Measurements from ENCODE around the gene GPBAR1. TPM values are rescaled to one million over a fixed set of nuclear protein-coding genes. Genes with fewer than 3 reads are reported as not detected.

GPBAR1 gene
- total RNA-seq, 2 experiments from 2014 or later = 1.6 to 1.8 TPM

GRCh38 chr2:218264773-218265561, 4.2 kb downstream of the GPBAR1 start:
- Mint-ChIP-seq H3K9me3 (no peaks in the 10 kb centered on the region), H3K27ac (no peak overlapping the region), H3K4me3 (no peak overlapping the region), H3K27me3 (no peaks in the 10 kb centered on the region), H3K36me3 (ENCODE audit: low read depth) (peaks cover 45% of the 10 kb centered on the region), H3K4me1 (ENCODE audit: low read depth) (peaks cover 19% of the 10 kb centered on the region)
- POLR2A ChIA-PET = no interaction called here
- Histone ChIP-seq H3K27ac (ENCODE audit: low read depth in 1 of 2, low read length in 2 of 2) (no peak overlapping the region), H3K9me3 (ENCODE audit: control insufficient read depth in 1 of 2, insufficient read depth in 1 of 2, low read length in 2 of 2) (no peaks in the 10 kb centered on the region), H3K36me3 (ENCODE audit: insufficient read depth, low read length) (peaks cover 49% of the 10 kb centered on the region), H3K4me1 (ENCODE audit: insufficient read depth, low read length) (peaks cover 44% of the 10 kb centered on the region), H3K4me3 (ENCODE audit: low read length) (no peak overlapping the region), H3K27me3 (ENCODE audit: control insufficient read depth in 1 of 2, insufficient read depth in 2 of 2, low read length in 2 of 2) (no peaks in the 10 kb centered on the region)
- no peak for ATAC-seq (ENCODE audit: poor library complexity)
- DNase-seq = no peak
- CTCF ChIA-PET = no interaction called here
- no peak for TF ChIP-seq CTCF (IDR thresholded peaks at IDR 0.05)
- intact Hi-C loops (cut with DNase I, micrococcal nuclease) = no loop called here

GRCh38 chr2:218265626-218266025, 4.8 kb downstream of the GPBAR1 start:
- intact Hi-C loops (cut with DNase I, micrococcal nuclease) = no loop called here
- peaks cover 46% of the 10 kb centered on the region for H3K4me1 ChIP-seq (ENCODE audit: insufficient read depth, low read length)
- H3K36me3 ChIP-seq (ENCODE audit: insufficient read depth, low read length) = peaks cover 49% of the 10 kb centered on the region
- ChIA-PET CTCF (no interaction called here), POLR2A (no interaction called here)
- H3K9me3 ChIP-seq (ENCODE audit: control insufficient read depth in 1 of 2, insufficient read depth in 1 of 2, low read length in 2 of 2) = no peaks in the 10 kb centered on the region
- H3K4me3 Mint-ChIP-seq = peak overlapping the region; percentile 73
- no peak overlapping the region for H3K27ac Mint-ChIP-seq
- H3K27me3 ChIP-seq (ENCODE audit: control insufficient read depth in 1 of 2, insufficient read depth in 2 of 2, low read length in 2 of 2) = no peaks in the 10 kb centered on the region
- no peak for ATAC-seq (ENCODE audit: poor library complexity)
- no peaks in the 10 kb centered on the region for H3K9me3 Mint-ChIP-seq
- H3K27me3 Mint-ChIP-seq = no peaks in the 10 kb centered on the region
- H3K4me1 Mint-ChIP-seq (ENCODE audit: low read depth) = peaks cover 24% of the 10 kb centered on the region
- H3K4me3 ChIP-seq (ENCODE audit: low read length) = no peak overlapping the region
- no peak overlapping the region for H3K27ac ChIP-seq (ENCODE audit: low read depth in 1 of 2, low read length in 2 of 2)
- no peak for TF ChIP-seq CTCF (IDR thresholded peaks at IDR 0.05)
- DNase-seq = no peak
- H3K36me3 Mint-ChIP-seq (ENCODE audit: low read depth) = peaks cover 50% of the 10 kb centered on the region

- intact Hi-C loops (cut with DNase I, micrococcal nuclease) = no loop called here
- no peaks in the 10 kb centered on the region for H3K27me3 ChIP-seq (ENCODE audit: control insufficient read depth in 1 of 2, insufficient read depth in 2 of 2, low read length in 2 of 2)
- ChIA-PET CTCF (interaction anchor here (0.9 kb wide), 1 partner anchor 26 kb away, joined by 3 read pairs; the partner anchor contains the start of gene TMBIM1), POLR2A (interaction anchor here (1.4 kb wide), 1 partner anchor 20 kb away, joined by 3 read pairs; no protein-coding TSS in a partner anchor)
- H3K27ac Mint-ChIP-seq = no peak overlapping the region
- no peaks in the 10 kb centered on the region for H3K27me3 Mint-ChIP-seq
- no peaks in the 10 kb centered on the region for H3K9me3 Mint-ChIP-seq
- H3K4me1 ChIP-seq (ENCODE audit: insufficient read depth, low read length) = peaks cover 54% of the 10 kb centered on the region
- peaks cover 31% of the 10 kb centered on the region for H3K4me1 Mint-ChIP-seq (ENCODE audit: low read depth)
- H3K4me3 Mint-ChIP-seq = no peak overlapping the region
- H3K36me3 ChIP-seq (ENCODE audit: insufficient read depth, low read length) = peaks cover 49% of the 10 kb centered on the region
- DNase-seq (no peak), ATAC-seq (ENCODE audit: poor library complexity) (no peak)
- no peaks in the 10 kb centered on the region for H3K9me3 ChIP-seq (ENCODE audit: control insufficient read depth in 1 of 2, insufficient read depth in 1 of 2, low read length in 2 of 2)
- peaks cover 50% of the 10 kb centered on the region for H3K36me3 Mint-ChIP-seq (ENCODE audit: low read depth)
- H3K4me3 ChIP-seq (ENCODE audit: low read length) = no peak overlapping the region
- H3K27ac ChIP-seq (ENCODE audit: low read depth in 1 of 2, low read length in 2 of 2) = no peak overlapping the region
- TF ChIP-seq CTCF (IDR thresholded peaks at IDR 0.05) = no peak
These were observed 5.6 kb downstream of the GPBAR1 start for GRCh38 chr2:218266316-218266979.

Data from CD4-positive, alpha-beta T cell (primary cell).